ENCODE data around the gene LBX1.

Gene LBX1

DNA sequence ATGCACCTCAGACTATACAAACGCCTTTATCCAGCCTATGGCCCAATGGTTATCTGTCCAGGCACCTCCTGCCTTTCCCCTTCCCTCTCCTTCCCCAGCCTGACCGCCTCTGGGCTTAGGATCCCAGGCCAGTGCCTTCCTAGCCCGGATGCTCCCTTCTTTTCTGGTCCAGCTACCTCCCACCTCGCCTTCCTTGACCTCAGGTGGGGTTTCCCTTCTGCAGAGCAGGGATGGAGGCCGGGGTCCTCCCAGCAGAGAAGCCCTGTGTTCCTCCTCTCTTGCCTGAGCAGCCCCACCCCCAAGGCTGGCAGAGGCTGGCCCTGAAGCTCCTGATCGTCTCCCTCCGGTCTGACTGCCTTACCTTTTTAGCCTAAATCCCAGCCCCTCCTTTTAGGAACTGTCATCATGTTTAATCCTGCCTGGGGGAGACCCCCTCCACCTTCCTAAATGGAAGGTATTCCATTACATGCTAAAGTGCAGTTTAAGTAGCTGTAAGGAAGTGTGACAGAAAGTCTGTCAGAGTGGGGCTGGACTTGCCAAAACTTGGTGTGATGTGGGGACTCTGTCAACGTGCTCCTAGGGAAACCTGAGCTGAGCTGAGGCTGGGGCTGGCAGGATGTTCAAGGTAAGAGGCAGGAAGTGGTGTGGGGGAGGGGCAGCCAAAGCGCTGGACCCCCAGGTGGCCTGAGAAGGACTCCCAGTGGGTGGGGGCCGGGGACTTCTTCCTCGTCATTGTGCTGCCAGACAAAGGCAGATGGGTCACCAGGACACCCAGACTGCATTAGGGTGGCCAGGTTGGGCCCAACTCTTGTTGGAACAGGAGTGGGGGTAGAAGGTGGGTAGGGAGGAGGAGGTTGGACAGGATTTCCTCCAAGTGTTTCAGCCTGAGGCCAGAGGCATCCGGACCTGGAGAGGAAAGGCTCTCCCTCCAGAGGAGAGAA lies 39.5 kb downstream of the LBX1 start:
- no peak overlapping the region for H3K4me3 ChIP-seq (ENCODE audit: low read length)
- DNase-seq (ENCODE audit: low read depth) = no peak
- TF ChIP-seq, protein P1, sequence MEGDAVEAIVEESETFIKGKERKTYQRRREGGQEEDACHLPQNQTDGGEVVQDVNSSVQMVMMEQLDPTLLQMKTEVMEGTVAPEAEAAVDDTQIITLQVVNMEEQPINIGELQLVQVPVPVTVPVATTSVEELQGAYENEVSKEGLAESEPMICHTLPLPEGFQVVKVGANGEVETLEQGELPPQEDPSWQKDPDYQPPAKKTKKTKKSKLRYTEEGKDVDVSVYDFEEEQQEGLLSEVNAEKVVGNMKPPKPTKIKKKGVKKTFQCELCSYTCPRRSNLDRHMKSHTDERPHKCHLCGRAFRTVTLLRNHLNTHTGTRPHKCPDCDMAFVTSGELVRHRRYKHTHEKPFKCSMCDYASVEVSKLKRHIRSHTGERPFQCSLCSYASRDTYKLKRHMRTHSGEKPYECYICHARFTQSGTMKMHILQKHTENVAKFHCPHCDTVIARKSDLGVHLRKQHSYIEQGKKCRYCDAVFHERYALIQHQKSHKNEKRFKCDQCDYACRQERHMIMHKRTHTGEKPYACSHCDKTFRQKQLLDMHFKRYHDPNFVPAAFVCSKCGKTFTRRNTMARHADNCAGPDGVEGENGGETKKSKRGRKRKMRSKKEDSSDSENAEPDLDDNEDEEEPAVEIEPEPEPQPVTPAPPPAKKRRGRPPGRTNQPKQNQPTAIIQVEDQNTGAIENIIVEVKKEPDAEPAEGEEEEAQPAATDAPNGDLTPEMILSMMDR (conservative IDR thresholded peaks at IDR 0.05; ENCODE audit: low read depth, low read length) = no peak

DNA sequence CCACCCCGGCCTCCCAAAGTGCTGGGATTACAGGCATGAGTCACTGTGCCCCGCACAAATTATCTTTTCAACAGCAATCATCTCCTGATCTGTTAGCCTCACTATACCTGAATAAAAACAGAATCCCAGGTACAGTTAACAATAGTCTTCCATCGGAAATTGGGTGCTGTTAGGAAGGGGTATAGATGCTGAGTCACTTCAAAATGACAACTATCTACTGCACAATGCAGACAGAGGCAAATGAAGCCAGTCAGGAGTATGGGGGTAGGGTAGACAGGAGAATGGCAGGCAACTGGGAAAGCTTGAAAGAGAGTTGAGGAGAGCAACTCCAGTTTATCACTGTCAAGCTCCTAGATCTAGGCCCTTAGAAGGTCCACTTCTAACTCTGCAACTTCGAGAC lies 40.3 kb downstream of the LBX1 start:
- H3K4me3 ChIP-seq (ENCODE audit: low read length) = no peak overlapping the region
- no peak for DNase-seq (ENCODE audit: low read depth)
- TF ChIP-seq, protein P1 (conservative IDR thresholded peaks at IDR 0.05; ENCODE audit: low read depth, low read length) = no peak

DNA sequence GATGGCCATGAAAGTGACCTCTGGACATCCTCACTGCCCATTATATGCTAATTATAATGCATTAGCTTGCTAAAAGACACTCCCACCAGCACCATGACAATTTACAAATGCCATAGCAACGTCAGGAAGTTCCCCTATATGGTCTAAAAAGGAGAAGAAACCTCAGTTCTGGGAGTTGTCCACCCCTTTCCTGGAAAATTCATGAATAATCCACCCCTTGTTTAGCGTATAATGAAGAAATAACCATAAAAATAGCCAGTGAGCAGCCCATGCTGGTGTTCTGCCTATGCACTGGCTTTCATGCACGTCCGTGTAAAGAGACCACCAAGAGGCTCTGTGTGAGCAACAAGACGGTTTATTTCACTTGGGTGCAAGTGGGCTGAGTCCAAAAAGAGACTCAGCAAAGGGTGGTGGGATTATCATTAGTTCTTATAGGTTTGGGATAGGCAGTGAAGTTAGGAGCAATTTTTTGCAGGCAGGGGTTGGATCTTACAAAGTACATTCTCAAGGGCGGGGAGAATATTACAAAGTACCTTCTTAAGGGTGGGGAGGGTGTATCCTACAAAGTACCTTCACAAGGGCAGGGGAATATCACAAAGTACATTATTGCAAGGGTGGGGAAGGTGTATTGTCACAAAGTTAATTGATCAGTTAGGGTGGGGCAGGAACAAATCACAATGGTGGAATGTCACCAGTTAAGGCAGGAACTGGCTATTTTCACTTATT lies 45.6 kb downstream of the LBX1 start:
- TF ChIP-seq, protein P1 (conservative IDR thresholded peaks at IDR 0.05; ENCODE audit: low read depth, low read length) = no peak
- no peak for DNase-seq (ENCODE audit: low read depth)
- no peak overlapping the region for H3K4me3 ChIP-seq (ENCODE audit: low read length)

DNA sequence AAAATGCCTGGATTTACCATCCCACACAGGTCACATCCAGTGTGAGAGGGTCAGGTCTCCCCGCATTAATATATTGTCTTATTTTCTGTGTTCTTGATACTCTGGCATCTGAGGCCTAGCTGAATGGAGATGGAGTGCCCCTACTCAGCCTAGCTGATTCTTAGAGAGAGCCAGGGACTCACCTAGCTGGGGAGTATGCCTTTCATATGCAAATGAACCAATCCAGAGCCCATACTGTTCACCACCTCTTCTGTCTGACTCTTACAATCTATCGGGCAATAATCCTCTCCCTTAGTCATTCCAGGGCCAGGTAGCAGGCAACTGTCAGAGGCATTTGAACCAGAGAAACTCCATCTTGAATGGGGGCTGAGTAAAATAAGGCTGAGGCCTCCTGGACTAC lies 46.3 kb downstream of the LBX1 start:
- DNase-seq (ENCODE audit: low read depth) = no peak
- TF ChIP-seq, protein P1 (conservative IDR thresholded peaks at IDR 0.05; ENCODE audit: low read depth, low read length) = no peak

More for the DNA sequence above, 46.3 kb downstream of the LBX1 start:
- H3K4me3 ChIP-seq (ENCODE audit: low read length) = no peak overlapping the region
